ENCODE measurements around the gene LGALS8. TPM values are rescaled to one million over a fixed set of nuclear protein-coding genes. Genes with fewer than 3 reads are reported as not detected.

The LGALS8 gene
- total and polyA plus RNA-seq, 2 of the 4 experiments (the other 2 are of a cell fraction), result 41.3 to 57.7 TPM

DNA sequence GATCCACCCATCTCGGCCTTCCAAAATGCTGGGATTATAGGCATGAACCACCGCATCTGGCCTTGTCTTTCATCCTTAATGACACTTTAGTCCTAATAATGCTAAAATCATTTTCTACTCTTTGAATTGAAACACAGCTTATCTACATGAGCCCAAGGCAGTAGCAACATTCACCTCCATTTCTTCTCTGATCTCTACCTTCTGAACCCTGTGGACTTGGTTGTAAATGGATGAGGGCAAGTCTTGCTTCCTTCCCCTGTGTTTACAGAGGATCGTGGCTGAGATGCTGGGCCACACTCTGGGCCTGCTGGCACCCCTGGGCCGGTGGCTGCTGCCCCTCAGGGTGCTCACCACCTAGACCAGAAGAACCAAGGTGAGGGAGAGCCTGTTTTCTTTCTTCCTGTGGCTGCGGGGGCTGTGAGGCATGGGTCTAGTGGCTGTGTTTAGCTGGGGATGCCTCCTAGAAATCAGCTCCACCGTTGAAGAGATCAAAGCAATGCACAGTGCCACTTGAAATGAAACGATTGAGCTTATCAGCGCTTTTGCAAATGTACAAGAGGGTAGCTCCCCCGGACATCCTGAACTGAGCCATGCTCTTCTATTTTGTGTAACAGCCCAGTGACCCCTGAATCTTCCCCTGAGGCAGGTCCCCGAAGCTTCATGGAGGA, 32.2 kb upstream of the LGALS8 start:
- no peaks in the 10 kb centered on the region for H4K20me1 ChIP-seq (ENCODE audit: insufficient read depth, low read length)
- ATAC-seq (ENCODE audit: low read depth) (no peak), DNase-seq (no peak)
- no peaks in the 10 kb centered on the region; the same call in 1 of the 2 replicates for H3K4me1 ChIP-seq (ENCODE audit: control insufficient read depth, insufficient read depth, low read length)
- dilution Hi-C loops (cut with HindIII; ENCODE audit: low sequenced_read_pairs, unreplicated experiment), result no loop called here
- no TSS peak for BruUV-seq (replicated peaks)
- H3K4me2 ChIP-seq (ENCODE audit: low read depth, low read length), result no peak overlapping the region
- H2BK120ac ChIP-seq (ENCODE audit: low read depth, low read length), result no peak overlapping the region
- H4K91ac ChIP-seq (ENCODE audit: insufficient read depth, low read depth, low read length), result no peak overlapping the region
- H3K27me3 ChIP-seq (ENCODE audit: control insufficient read depth, insufficient read depth, low read length), result peaks cover 4% of the 10 kb centered on the region
- no peak overlapping the region for H3K9ac ChIP-seq (ENCODE audit: low read depth, low read length)
- H2BK15ac ChIP-seq (ENCODE audit: low read depth, low read length), result no peak overlapping the region
- no peak overlapping the region for H2AFZ ChIP-seq (replicated peaks; ENCODE audit: low read length, poor library complexity)
- no peak overlapping the region for H3K4ac ChIP-seq (ENCODE audit: low read depth, low read length)
- H3K9me3 ChIP-seq (ENCODE audit: control insufficient read depth, insufficient read depth, low read length), result no peaks in the 10 kb centered on the region
- 64% methylated on average over 4 of the region's 10 CpGs; no CpG with 5 or more reads in 1 of the 2 experiments for WGBS, 2 experiments (ENCODE audit: extremely low coverage in 2 of 2, insufficient read length in 1 of 2)
- ChIA-PET CTCF (no interaction called here), POLR2A (ENCODE audit: unreplicated experiment) (interaction anchor here (0.7 kb wide), 1 partner anchor 66 kb away, joined by 3 read pairs; no protein-coding TSS in a partner anchor)
- H3K27ac ChIP-seq (ENCODE audit: insufficient read depth, low read length), result no peak overlapping the region
- no peaks in the 10 kb centered on the region for H3K79me1 ChIP-seq (ENCODE audit: low read depth in 1 of 2, low read length in 2 of 2)
- H3K56ac ChIP-seq (ENCODE audit: extremely low read depth, insufficient read depth, low read length), result no peak overlapping the region
- H2AK9ac ChIP-seq (replicated peaks; ENCODE audit: low read depth, low read length, poor library complexity), result no peak overlapping the region
- H2AK5ac ChIP-seq (ENCODE audit: low read depth, low read length), result no peak overlapping the region
- H3K18ac ChIP-seq (ENCODE audit: low read depth, low read length), result no peak overlapping the region
- H4K5ac ChIP-seq (ENCODE audit: low read depth, low read length), result no peak overlapping the region
- H3K9me1 ChIP-seq (ENCODE audit: insufficient read depth, low read length), result no peaks in the 10 kb centered on the region
- no peak overlapping the region for H3K4me3 ChIP-seq (ENCODE audit: insufficient read depth, low read depth, low read length)
- H3K36me3 ChIP-seq (ENCODE audit: control insufficient read depth, insufficient read depth, low read length), result no peaks in the 10 kb centered on the region
- no peak overlapping the region for H3K23ac ChIP-seq (ENCODE audit: low read depth, low read length)
- H2BK20ac ChIP-seq (ENCODE audit: low read depth, low read length), result no peak overlapping the region
- TF ChIP-seq MXI1 (IDR thresholded peaks at IDR 0.05; ENCODE audit: borderline replicate concordance, low read depth, low read length) (no peak), CEBPB (IDR thresholded peaks at IDR 0.05; ENCODE audit: low read depth, low read length) (no peak), USF2 (IDR thresholded peaks at IDR 0.05; ENCODE audit: low read depth, low read length) (no peak), ELK1 (IDR thresholded peaks at IDR 0.05; ENCODE audit: borderline replicate concordance, low read depth, low read length) (no peak), FOS (IDR thresholded peaks at IDR 0.05; ENCODE audit: low read depth, low read length) (no peak), CHD1 (IDR thresholded peaks at IDR 0.05; ENCODE audit: low read depth, low read length) (no peak), BHLHE40 (IDR thresholded peaks at IDR 0.05; ENCODE audit: low read depth, low read length) (no peak), RAD21 (IDR thresholded peaks at IDR 0.05; ENCODE audit: low read length) (no peak), SMC3 (IDR thresholded peaks at IDR 0.05; ENCODE audit: low read depth, low read length) (no peak), POLR2A (IDR thresholded peaks at IDR 0.05; ENCODE audit: low read depth, low read length) (no peak)
- TF ChIP-seq, protein P1, sequence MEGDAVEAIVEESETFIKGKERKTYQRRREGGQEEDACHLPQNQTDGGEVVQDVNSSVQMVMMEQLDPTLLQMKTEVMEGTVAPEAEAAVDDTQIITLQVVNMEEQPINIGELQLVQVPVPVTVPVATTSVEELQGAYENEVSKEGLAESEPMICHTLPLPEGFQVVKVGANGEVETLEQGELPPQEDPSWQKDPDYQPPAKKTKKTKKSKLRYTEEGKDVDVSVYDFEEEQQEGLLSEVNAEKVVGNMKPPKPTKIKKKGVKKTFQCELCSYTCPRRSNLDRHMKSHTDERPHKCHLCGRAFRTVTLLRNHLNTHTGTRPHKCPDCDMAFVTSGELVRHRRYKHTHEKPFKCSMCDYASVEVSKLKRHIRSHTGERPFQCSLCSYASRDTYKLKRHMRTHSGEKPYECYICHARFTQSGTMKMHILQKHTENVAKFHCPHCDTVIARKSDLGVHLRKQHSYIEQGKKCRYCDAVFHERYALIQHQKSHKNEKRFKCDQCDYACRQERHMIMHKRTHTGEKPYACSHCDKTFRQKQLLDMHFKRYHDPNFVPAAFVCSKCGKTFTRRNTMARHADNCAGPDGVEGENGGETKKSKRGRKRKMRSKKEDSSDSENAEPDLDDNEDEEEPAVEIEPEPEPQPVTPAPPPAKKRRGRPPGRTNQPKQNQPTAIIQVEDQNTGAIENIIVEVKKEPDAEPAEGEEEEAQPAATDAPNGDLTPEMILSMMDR (conservative IDR thresholded peaks at IDR 0.05; ENCODE audit: low read depth, low read length), result no peak
- H4K8ac ChIP-seq (ENCODE audit: low read depth in 2 of 2, low read length in 2 of 2), result no peak overlapping the region
- H2BK5ac ChIP-seq (ENCODE audit: low read depth, low read length, poor library complexity, severe bottlenecking), result no peak overlapping the region
- H3K14ac ChIP-seq (replicated peaks; ENCODE audit: low read depth, low read length), result no peak overlapping the region
- in situ Hi-C loops (cut with MboI; ENCODE audit: low sequenced_read_pairs), result no loop called here
- intact Hi-C loops (cut with micrococcal nuclease), result no loop called here

Data from IMR-90 (cell line).